GM12878 (cell line): ENCODE data around the gene OXT. TPM values are rescaled to one million over a fixed set of nuclear protein-coding genes. Genes with fewer than 3 reads are reported as not detected.

Experiments
- ATAC-seq: fragments of 200-7000 bp; cut with Tn5 transposase; 3 replicates; pipeline ENCODE4 v1.9.1; 2020; ENCODE audit warnings: mild to moderate bottlenecking, moderate library complexity
- BruUV-seq: library from RNA; stranded (reverse); fragments of 400-500 nt; replicated peaks from 2 replicates; lab custom pipeline; 2021; lab: Mats Ljungman, UMichigan
- CTCF ChIA-PET: fragments of 300-600 bp; sonication (Branson Sonifier 250); formaldehyde crosslinking; extraction: SDS; loops from one replicate; lab custom pipeline; 2021; ENCODE audit warnings: inconsistent platforms; lab: Yijun Ruan, JAX
- POLR2A ChIA-PET: fragments of 350-600 bp; formaldehyde crosslinking; extraction: SDS; loops from one replicate; lab custom pipeline; 2021; ENCODE audit warnings: inconsistent platforms; lab: Charles Lee
- RAD21 ChIA-PET: fragments of 300-600 bp; sonication (Branson Sonifier 250); formaldehyde crosslinking; loops from one replicate; lab custom pipeline; 2023; ENCODE audit warnings: antibody characterized with exemption; ENCODE audit not compliant: unreplicated experiment; lab: Charles Lee
- SMC1A ChIA-PET: fragments of 300-600 bp; sonication (Branson Sonifier 250); formaldehyde crosslinking; loops from one replicate; lab custom pipeline; 2023; ENCODE audit not compliant: unreplicated experiment, uncharacterized antibody; lab: Charles Lee
- DNase-seq: peaks from one replicate; pipeline ENCODE4 v3.0.0-alpha.2; 2011; ENCODE audit warnings: low read depth, low spot score
- FAIRE-seq: peaks from 3 replicates; lab custom pipeline; 2011; peaks lifted over from hg19 to GRCh38; lab: Jason Lieb, UNC
- H2AFZ ChIP-seq: 2 replicates; pipeline ENCODE4 v1.6.0; 2011; ENCODE audit warnings: low read depth, low read length, control low read depth; ENCODE audit not compliant: control insufficient read depth
- H3K27ac ChIP-seq: 2 replicates; pipeline ENCODE4 v1.5.1; 2011; ENCODE audit warnings: control low read depth; ENCODE audit not compliant: control insufficient read depth, insufficient read depth
- H3K27me3 ChIP-seq, 2 experiments: replicated peaks in 1 of 2; 2 replicates each; pipeline versions ENCODE4 v1.6.0 to v1.6.1; 2011; ENCODE audit warnings: low read length in 1 of 2; ENCODE audit not compliant: control insufficient read depth in 2 of 2, insufficient read depth in 2 of 2
- H3K36me3 ChIP-seq, 2 experiments: 2 replicates each; pipeline ENCODE4 v1.5.1; 2011; ENCODE audit warnings: low read length in 1 of 2; ENCODE audit not compliant: control insufficient read depth in 2 of 2, insufficient read depth in 2 of 2
- H3K4me1 ChIP-seq: 2 replicates; pipeline ENCODE4 v1.6.1; 2011; ENCODE audit warnings: mild to moderate bottlenecking, low read length, moderate library complexity, mixed read lengths; ENCODE audit not compliant: control insufficient read depth, insufficient read depth
- H3K4me2 ChIP-seq: 2 replicates; pipeline ENCODE4 v1.6.0; 2011; ENCODE audit warnings: control low read depth; ENCODE audit not compliant: control insufficient read depth, insufficient read depth
- H3K4me3 ChIP-seq: fragments of 200-600 bp; sonication (generic); 2 replicates; pipeline ENCODE4 v1.5.1; 2016
- H3K79me2 ChIP-seq: 2 replicates; pipeline ENCODE4 v1.6.0; 2011; ENCODE audit warnings: low read length; ENCODE audit not compliant: control insufficient read depth, insufficient read depth
- H3K9ac ChIP-seq: 2 replicates; pipeline ENCODE4 v1.8.0; 2011; ENCODE audit warnings: low read length, control low read depth, mixed read lengths; ENCODE audit not compliant: control insufficient read depth, insufficient read depth
- H3K9me3 ChIP-seq: replicated peaks from 3 replicates; pipeline ENCODE4 v1.5.1; 2011; ENCODE audit warnings: mild to moderate bottlenecking, low read length; ENCODE audit not compliant: control insufficient read depth, insufficient read depth
- H4K20me1 ChIP-seq: 2 replicates; pipeline ENCODE4 v1.6.0; 2011; ENCODE audit not compliant: control insufficient read depth, insufficient read depth
- BRCA1 ChIP-seq: IDR thresholded peaks from 2 replicates; pipeline ENCODE4 v1.6.1; 2011; ENCODE audit warnings: low read depth, low read length, improper control_type of control experiment
- CTCF ChIP-seq, 3 experiments: IDR thresholded peaks in 2 of 3; conservative IDR thresholded peaks in 1 of 3; 2 replicates each; pipeline ENCODE4 v1.5.1; 2011; ENCODE audit warnings: low read depth in 3 of 3, low read length in 3 of 3, mild to moderate bottlenecking in 3 of 3, control low read depth in 2 of 3, moderate library complexity in 2 of 3, inconsistent platforms in 1 of 3, mixed read lengths in 1 of 3; ENCODE audit not compliant: control insufficient read depth in 2 of 3, insufficient read depth in 1 of 3; ENCODE audit errors: extremely low read depth in 1 of 3
- DPF2 ChIP-seq: fragments of 450-650 bp; IDR thresholded peaks from 2 replicates; pipeline ENCODE4 v1.6.1; 2017; ENCODE audit warnings: mild to moderate bottlenecking
- E2F4 ChIP-seq: IDR thresholded peaks from 2 replicates; pipeline ENCODE4 v1.6.1; 2012; ENCODE audit warnings: low read depth, low read length, improper control_type of control experiment
- JUND ChIP-seq: IDR thresholded peaks from 2 replicates; pipeline ENCODE4 v1.6.1; 2012; ENCODE audit warnings: low read depth, mild to moderate bottlenecking, low read length, improper control_type of control experiment, moderate library complexity
- NKRF ChIP-seq: fragments of 450-650 bp; conservative IDR thresholded peaks from 2 replicates; pipeline ENCODE4 v1.6.1; 2017; ENCODE audit warnings: mild to moderate bottlenecking, moderate library complexity
- WGBS: methylation state at CpG from one replicate; pipeline ENCODE4 v1.1.6; 2016; ENCODE audit warnings: low lambda C conversion rate; ENCODE audit not compliant: insufficient replicate concordance, insufficient coverage; ENCODE audit errors: missing lambda C conversion rate; 5-methylcytosine and 5-hydroxymethylcytosine counted together
- in situ Hi-C: fragments of 300-500 bp; cut with MboI; formaldehyde crosslinking; loops from 9 replicates; pipeline ENCODE4 v1.14.3; 2018; ENCODE audit warnings: mixed read lengths
- intact Hi-C: fragments of 100-400 bp; cut with micrococcal nuclease; formaldehyde crosslinking; loops from one replicate; pipeline ENCODE4 v1.14.2; 2022; ENCODE audit not compliant: unreplicated experiment
- polyA plus RNA-seq, 11 experiments: library from polyadenylated mRNA; depleted of rRNA in 4 of 11; unstranded in 6 of 11; stranded (reverse) in 5 of 11; fragments of >200 nt; fragmentation: Nextera tagmentation in 4 of 11; fragmentation: Illumina TruSeq in 1 of 11; extraction: Ambion mirVana in 4 of 11; extraction: Trizol in 1 of 11; gene quantifications; 1 replicate in 1 of 11; 2 replicates in 10 of 11; pipeline versions ENCODE4 v1.2.1 to v1.2.3, GENCODE V29; 2011 to 2016; ENCODE audit warnings: inconsistent platforms in 2 of 11, missing spikeins in 2 of 11, low read depth in 1 of 11
- total RNA-seq, 4 experiments: library from RNA; depleted of rRNA in 3 of 4; stranded (reverse); fragments of >200 nt in 3 of 4; fragmentation: Illumina TruSeq in 1 of 4; extraction: Trizol in 1 of 4; gene quantifications; 2 replicates each; pipeline versions ENCODE4 v1.2.1 to v1.2.3, GENCODE V29; 2013 to 2021
- TF ChIP-seq, protein P1 (sequence below): IDR thresholded peaks from 2 replicates; pipeline ENCODE4 v1.6.1; 2012; ENCODE audit warnings: low read depth, low read length, improper control_type of control experiment

OXT gene
- total and polyA plus RNA-seq, 10 of the 15 experiments (the other 5 are each of a cell fraction or from before 2014, with no cell fraction given): not detected

DNA sequence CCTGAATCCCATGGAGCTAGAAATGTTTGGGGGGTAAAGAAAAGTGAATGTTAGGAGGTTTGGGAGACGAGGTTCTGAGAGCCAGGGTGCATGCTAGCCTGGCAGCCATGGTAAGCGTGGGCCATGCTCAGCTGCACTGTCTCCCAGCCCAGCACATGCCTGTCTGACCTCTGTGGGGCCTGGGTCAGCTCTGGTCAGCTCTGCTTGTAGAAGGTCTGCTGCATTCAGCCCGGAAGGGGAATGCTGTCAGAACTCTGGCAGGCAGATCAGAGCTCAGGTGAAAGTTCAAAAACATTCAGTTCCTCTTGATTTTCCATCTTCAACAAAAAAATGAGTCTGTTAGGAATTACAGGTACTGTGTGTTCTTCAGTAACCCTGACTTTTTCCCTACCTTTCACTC is 33.8 kb upstream of the OXT start:
- in situ Hi-C loops: no loop called here
- H3K36me3 ChIP-seq: peaks cover 18 to 21% of the 10 kb centered on the region in 2 experiments; a peak in 3 of 4 replicates
- no peak for FAIRE-seq
- H3K9ac ChIP-seq: no peak overlapping the region
- RAD21 ChIA-PET: no interaction called here
- POLR2A ChIA-PET: interaction anchor here (0.5 kb wide), 1 partner anchor 856 kb away, joined by 4 read pairs; no protein-coding TSS in a partner anchor
- no peak overlapping the region for H3K4me3 ChIP-seq
- H3K4me1 ChIP-seq: no peaks in the 10 kb centered on the region
- no peaks in the 10 kb centered on the region for H3K79me2 ChIP-seq
- SMC1A ChIA-PET: no interaction called here
- H3K9me3 ChIP-seq: no peaks in the 10 kb centered on the region
- ATAC-seq: no peak
- no peaks in the 10 kb centered on the region for H3K27me3 ChIP-seq
- H3K27ac ChIP-seq: no peak overlapping the region
- no TSS peak for BruUV-seq
- H4K20me1 ChIP-seq: no peaks in the 10 kb centered on the region; the same call in 1 of the 2 replicates
- 96% methylated on average over 3 of the region's 3 CpGs for WGBS
- DNase-seq: no peak
- no peak for TF ChIP-seq CTCF (IDR thresholded peaks at IDR 0.05 in 2 of 3, conservative IDR thresholded peaks at IDR 0.05 in 1 of 3; ENCODE audit: control insufficient read depth in 2 of 3, extremely low read depth in 1 of 3, insufficient read depth in 1 of 3, low read depth in 3 of 3, low read length in 3 of 3)
- TF ChIP-seq, protein P1, sequence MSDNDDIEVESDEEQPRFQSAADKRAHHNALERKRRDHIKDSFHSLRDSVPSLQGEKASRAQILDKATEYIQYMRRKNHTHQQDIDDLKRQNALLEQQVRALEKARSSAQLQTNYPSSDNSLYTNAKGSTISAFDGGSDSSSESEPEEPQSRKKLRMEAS: no peak
- TF ChIP-seq NKRF: no peak
- TF ChIP-seq DPF2: no peak
- TF ChIP-seq E2F4: no peak
- no peak for TF ChIP-seq JUND
- TF ChIP-seq BRCA1: no peak
- TF ChIP-seq, all 136 proteins: peak for 0
- CTCF ChIA-PET: no interaction called here
- no peak overlapping the region for H3K4me2 ChIP-seq
- H2AFZ ChIP-seq: no peak overlapping the region
- intact Hi-C loops: no loop called here
